ENCODE measurements around the gene PPP1R14C. TPM values are rescaled to one million over a fixed set of nuclear protein-coding genes. Genes with fewer than 3 reads are reported as not detected.

The PPP1R14C gene
- total RNA-seq, 1 donor from 2014 or later: 0.46 TPM

GRCh38 chr6:150180517-150180916 is 37.7 kb downstream of the PPP1R14C start:
- H3K9me3 Mint-ChIP-seq (ENCODE audit: unreplicated experiment): no peaks in the 10 kb centered on the region
- H3K4me3 Mint-ChIP-seq (ENCODE audit: unreplicated experiment): no peak overlapping the region
- H3K4me1 Mint-ChIP-seq (ENCODE audit: unreplicated experiment): peaks cover 6% of the 10 kb centered on the region
- no peak for DNase-seq (ENCODE audit: extremely low spot score, unreplicated experiment)
- H3K36me3 Mint-ChIP-seq (ENCODE audit: unreplicated experiment): no peaks in the 10 kb centered on the region
- H3K27ac Mint-ChIP-seq (ENCODE audit: unreplicated experiment): no peak overlapping the region
- peaks cover 4% of the 10 kb centered on the region for H3K27me3 Mint-ChIP-seq (ENCODE audit: unreplicated experiment)
- no peak for TF ChIP-seq CTCF (IDR thresholded peaks at IDR 0.05)

- H3K4me1 Mint-ChIP-seq (ENCODE audit: unreplicated experiment): peaks cover 6% of the 10 kb centered on the region
- no peaks in the 10 kb centered on the region for H3K9me3 Mint-ChIP-seq (ENCODE audit: unreplicated experiment)
- H3K27ac Mint-ChIP-seq (ENCODE audit: unreplicated experiment): no peak overlapping the region
- no peak for TF ChIP-seq CTCF (IDR thresholded peaks at IDR 0.05)
- no peaks in the 10 kb centered on the region for H3K36me3 Mint-ChIP-seq (ENCODE audit: unreplicated experiment)
- H3K27me3 Mint-ChIP-seq (ENCODE audit: unreplicated experiment): peaks cover 4% of the 10 kb centered on the region
- no peak for DNase-seq (ENCODE audit: extremely low spot score, unreplicated experiment)
- no peak overlapping the region for H3K4me3 Mint-ChIP-seq (ENCODE audit: unreplicated experiment)
Observed at GRCh38 chr6:150182460-150183078, 39.7 kb downstream of the PPP1R14C start.

GRCh38 chr6:150183105-150183504 is 40.3 kb downstream of the PPP1R14C start:
- TF ChIP-seq CTCF (IDR thresholded peaks at IDR 0.05): no peak
- DNase-seq (ENCODE audit: extremely low spot score, unreplicated experiment): no peak
- H3K27me3 Mint-ChIP-seq (ENCODE audit: unreplicated experiment): peaks cover 4% of the 10 kb centered on the region
- H3K9me3 Mint-ChIP-seq (ENCODE audit: unreplicated experiment): no peaks in the 10 kb centered on the region
- H3K36me3 Mint-ChIP-seq (ENCODE audit: unreplicated experiment): no peaks in the 10 kb centered on the region
- peaks cover 3% of the 10 kb centered on the region for H3K4me1 Mint-ChIP-seq (ENCODE audit: unreplicated experiment)
- H3K4me3 Mint-ChIP-seq (ENCODE audit: unreplicated experiment): no peak overlapping the region
- no peak overlapping the region for H3K27ac Mint-ChIP-seq (ENCODE audit: unreplicated experiment)

- no peak overlapping the region for H3K27ac Mint-ChIP-seq (ENCODE audit: unreplicated experiment)
- TF ChIP-seq CTCF (IDR thresholded peaks at IDR 0.05): no peak
- no peak for DNase-seq (ENCODE audit: extremely low spot score, unreplicated experiment)
- H3K27me3 Mint-ChIP-seq (ENCODE audit: unreplicated experiment): peaks cover 4% of the 10 kb centered on the region
- no peaks in the 10 kb centered on the region for H3K9me3 Mint-ChIP-seq (ENCODE audit: unreplicated experiment)
- no peaks in the 10 kb centered on the region for H3K36me3 Mint-ChIP-seq (ENCODE audit: unreplicated experiment)
- H3K4me1 Mint-ChIP-seq (ENCODE audit: unreplicated experiment): peaks cover 3% of the 10 kb centered on the region
- H3K4me3 Mint-ChIP-seq (ENCODE audit: unreplicated experiment): no peak overlapping the region
Observed at GRCh38 chr6:150183966-150184365, 41.1 kb downstream of the PPP1R14C start.

- no peak for DNase-seq (ENCODE audit: extremely low spot score, unreplicated experiment)
- H3K27me3 Mint-ChIP-seq (ENCODE audit: unreplicated experiment): peaks cover 6% of the 10 kb centered on the region
Observed at GRCh38 chr6:150184850-150185731, 42.2 kb downstream of the PPP1R14C start.

More at GRCh38 chr6:150184850-150185731, 42.2 kb downstream of the PPP1R14C start:
- TF ChIP-seq CTCF (IDR thresholded peaks at IDR 0.05): no peak
- Mint-ChIP-seq H3K36me3 (ENCODE audit: unreplicated experiment) (no peaks in the 10 kb centered on the region), H3K27ac (ENCODE audit: unreplicated experiment) (no peak overlapping the region), H3K9me3 (ENCODE audit: unreplicated experiment) (no peaks in the 10 kb centered on the region), H3K4me3 (ENCODE audit: unreplicated experiment) (no peak overlapping the region), H3K4me1 (ENCODE audit: unreplicated experiment) (peaks cover 3% of the 10 kb centered on the region)
